ENCODE data around the gene FOXM1.

FOXM1 gene

GRCh38 chr12:2835691-2836403 is 41.1 kb downstream of the FOXM1 start:
- ChIA-PET CTCF (interaction anchor here (1.3 to 3.3 kb wide), 5 partner anchors 10 to 22 kb away, joined by 3 to 11 read pairs (median 4); no protein-coding TSS in a partner anchor), POLR2A (no interaction called here)
- DNase-seq (ENCODE audit: extremely low spot score) = no peak
- TF ChIP-seq, protein P1, sequence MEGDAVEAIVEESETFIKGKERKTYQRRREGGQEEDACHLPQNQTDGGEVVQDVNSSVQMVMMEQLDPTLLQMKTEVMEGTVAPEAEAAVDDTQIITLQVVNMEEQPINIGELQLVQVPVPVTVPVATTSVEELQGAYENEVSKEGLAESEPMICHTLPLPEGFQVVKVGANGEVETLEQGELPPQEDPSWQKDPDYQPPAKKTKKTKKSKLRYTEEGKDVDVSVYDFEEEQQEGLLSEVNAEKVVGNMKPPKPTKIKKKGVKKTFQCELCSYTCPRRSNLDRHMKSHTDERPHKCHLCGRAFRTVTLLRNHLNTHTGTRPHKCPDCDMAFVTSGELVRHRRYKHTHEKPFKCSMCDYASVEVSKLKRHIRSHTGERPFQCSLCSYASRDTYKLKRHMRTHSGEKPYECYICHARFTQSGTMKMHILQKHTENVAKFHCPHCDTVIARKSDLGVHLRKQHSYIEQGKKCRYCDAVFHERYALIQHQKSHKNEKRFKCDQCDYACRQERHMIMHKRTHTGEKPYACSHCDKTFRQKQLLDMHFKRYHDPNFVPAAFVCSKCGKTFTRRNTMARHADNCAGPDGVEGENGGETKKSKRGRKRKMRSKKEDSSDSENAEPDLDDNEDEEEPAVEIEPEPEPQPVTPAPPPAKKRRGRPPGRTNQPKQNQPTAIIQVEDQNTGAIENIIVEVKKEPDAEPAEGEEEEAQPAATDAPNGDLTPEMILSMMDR (IDR thresholded peaks at IDR 0.05; ENCODE audit: control extremely low read depth, extremely low read depth, low read depth, missing control alignments) = no peak

GRCh38 chr12:2834581-2835491 is 42.1 kb downstream of the FOXM1 start, which contains the start of gene NRIP2:
TSS of gene NRIP2 (minus strand) at chr12:2835035. CDS start at chr12:2834983, 52 bp downstream.
- DNase-seq (ENCODE audit: extremely low spot score) = no peak
- ChIA-PET POLR2A (no interaction called here), CTCF (interaction anchor here (1.3 to 3.3 kb wide), 3 partner anchors 19 to 23 kb away, joined by 3 to 11 read pairs (median 4); no protein-coding TSS in a partner anchor)
- TF ChIP-seq, protein P1 (IDR thresholded peaks at IDR 0.05; ENCODE audit: control extremely low read depth, extremely low read depth, low read depth, missing control alignments) = no peak

GRCh38 chr12:2833810-2834209 is 43.2 kb downstream of the FOXM1 start:
- TF ChIP-seq, protein P1 (IDR thresholded peaks at IDR 0.05; ENCODE audit: control extremely low read depth, extremely low read depth, low read depth, missing control alignments) = no peak
- no peak for DNase-seq (ENCODE audit: extremely low spot score)
- ChIA-PET POLR2A (no interaction called here), CTCF (interaction anchor here (1.0 to 3.3 kb wide), 5 partner anchors 9 to 20 kb away, joined by 3 to 11 read pairs (median 4); no protein-coding TSS in a partner anchor)

GRCh38 chr12:2833327-2833726 is 43.6 kb downstream of the FOXM1 start:
- ChIA-PET POLR2A (no interaction called here), CTCF (interaction anchor here (1.0 to 2.0 kb wide), 4 partner anchors 8 to 21 kb away, joined by 3 to 10 read pairs (median 4); no protein-coding TSS in a partner anchor)
- no peak for DNase-seq (ENCODE audit: extremely low spot score)
- TF ChIP-seq, protein P1 (IDR thresholded peaks at IDR 0.05; ENCODE audit: control extremely low read depth, extremely low read depth, low read depth, missing control alignments) = no peak

GRCh38 chr12:2832550-2833127 is 44.3 kb downstream of the FOXM1 start:
- TF ChIP-seq, protein P1 (IDR thresholded peaks at IDR 0.05; ENCODE audit: control extremely low read depth, extremely low read depth, low read depth, missing control alignments) = no peak
- ChIA-PET POLR2A (no interaction called here), CTCF (interaction anchor here (1.0 to 2.0 kb wide), 3 partner anchors 10 to 21 kb away, joined by 3 to 10 read pairs (median 4); no protein-coding TSS in a partner anchor)
- no peak for DNase-seq (ENCODE audit: extremely low spot score)

DNA sequence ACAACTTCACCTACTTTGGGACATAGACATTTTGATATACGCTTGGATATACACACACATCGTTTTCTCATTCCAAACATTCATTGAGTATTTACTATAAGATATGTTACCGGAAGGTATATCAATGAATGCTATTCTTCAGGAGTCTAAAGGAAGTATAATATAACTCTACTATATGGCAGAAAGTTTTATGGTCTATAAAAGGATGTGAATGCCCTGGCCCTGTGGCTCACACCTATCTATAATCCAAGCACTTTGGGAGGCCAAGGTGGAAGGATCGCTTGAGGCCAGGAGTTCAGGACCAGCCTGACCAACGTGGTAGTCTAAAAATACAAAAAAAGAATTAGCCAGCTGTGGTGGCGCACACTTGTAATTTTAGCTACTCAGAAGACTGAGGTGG is 47.7 kb downstream of the FOXM1 start:
- ChIA-PET CTCF (no interaction called here), POLR2A (no interaction called here)
- DNase-seq (ENCODE audit: extremely low spot score) = no peak
- TF ChIP-seq, protein P1 (IDR thresholded peaks at IDR 0.05; ENCODE audit: control extremely low read depth, extremely low read depth, low read depth, missing control alignments) = no peak

Data from GM10248 (cell line).